Brain pericyte (primary cell): Measurements from ENCODE around the gene PRR23B.
"Not testable (repeated sequence)": the region's sequence is repeated elsewhere in the genome, so short reads cannot be mapped to it uniquely, and the experiment has no call there.

ENCODE experiments used
- DNase-seq: peaks from one replicate; pipeline ENCODE4 v3.0.0-alpha.2; 2012; ENCODE audit warnings: low read depth, low spot score

The PRR23B gene

DNA sequence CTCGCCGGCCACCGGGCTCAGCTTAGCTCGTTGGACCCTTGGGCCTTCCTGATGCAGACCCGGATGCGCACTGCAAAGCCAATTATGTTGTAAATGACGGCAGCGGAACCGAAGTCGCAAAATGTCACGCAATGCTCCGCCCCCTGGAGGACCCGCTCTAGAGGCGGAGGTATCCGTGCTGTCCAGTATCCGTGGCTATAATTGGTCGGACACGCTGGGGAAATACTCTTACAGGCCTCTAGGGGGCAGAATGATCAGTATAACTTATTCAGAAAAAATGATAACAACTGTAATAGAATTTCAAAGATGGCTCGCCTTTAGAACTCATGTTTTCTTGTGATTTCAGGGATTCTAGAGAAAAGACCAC lies at the start of gene PRR23B:
Gene PRR23B, minus strand, starts transcription at position 59 of the 367 bp plus-strand sequence. CDS start 265 bp downstream, outside the sequence.
- no peak for DNase-seq

GRCh38 chr3:139062918-139063317 lies 42.2 kb upstream of the PRR23B start:
- DNase-seq, result no peak

DNA sequence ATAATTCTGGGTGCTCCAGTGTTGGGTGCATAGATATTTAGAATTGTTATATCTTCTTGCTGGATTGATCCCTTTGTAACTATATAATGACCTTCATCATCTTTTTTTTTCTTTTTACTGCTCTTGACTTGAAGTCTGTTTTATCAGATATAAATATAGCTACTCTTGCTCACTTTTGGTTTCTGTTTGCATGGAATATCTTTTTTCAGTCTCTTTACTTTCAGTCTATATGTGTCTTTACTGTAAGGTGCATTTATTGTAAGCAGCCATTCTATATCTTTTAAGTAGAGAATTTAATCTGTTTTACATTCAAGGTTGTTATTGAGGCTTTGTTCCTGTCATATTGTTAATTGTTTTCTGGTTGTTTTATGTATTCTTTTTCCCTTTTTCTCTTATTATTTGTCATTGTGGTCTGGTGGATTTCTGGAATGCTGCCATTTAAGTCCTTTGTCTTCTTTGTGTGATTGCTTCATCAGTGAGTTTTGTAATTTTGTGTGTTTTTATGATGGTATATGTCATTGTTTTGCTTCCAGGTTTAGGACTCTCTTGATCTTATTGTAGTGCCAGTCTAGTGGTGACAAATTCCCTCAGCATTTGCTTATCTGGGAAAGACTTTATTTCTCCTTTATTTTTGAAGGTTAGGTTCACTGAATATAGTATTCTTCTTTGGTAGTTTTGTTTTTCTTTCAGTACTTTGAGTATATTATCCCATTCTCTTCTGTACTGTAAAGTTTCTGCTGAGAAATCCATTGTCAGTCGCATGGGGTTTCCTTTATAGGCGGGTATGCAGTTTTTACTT lies 32.3 kb upstream of the PRR23B start:
- no peak for DNase-seq

GRCh38 chr3:139044366-139045210 lies 23.9 kb upstream of the PRR23B start, which contains the start of gene PRR23C:
Gene PRR23C (minus strand): TSS chr3:139044892. CDS start chr3:139044620, 272 bp downstream.
- DNase-seq, result no peak

GRCh38 chr3:139043554-139044365 lies 23.0 kb upstream of the PRR23B start:
- no peak for DNase-seq

DNA sequence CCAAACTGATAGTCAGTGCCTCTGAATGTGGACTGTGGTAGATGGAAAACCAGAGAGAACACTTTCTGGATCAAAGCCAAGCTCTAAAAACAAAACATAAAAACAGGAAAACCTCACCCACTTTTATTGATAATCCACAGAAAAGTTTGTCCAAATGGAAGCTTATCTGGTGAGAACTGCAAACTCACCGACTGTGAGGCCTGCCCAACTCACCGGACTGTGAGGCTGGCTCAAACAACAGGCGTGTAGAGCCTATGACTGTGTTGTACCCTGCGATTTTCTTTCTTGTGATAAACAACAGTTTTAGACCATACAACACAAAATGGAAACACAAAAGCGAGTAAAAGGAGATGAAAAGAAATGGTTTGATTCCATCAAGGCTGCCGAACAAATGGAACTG lies 16.8 kb upstream of the PRR23B start:
- DNase-seq, result no peak

GRCh38 chr3:139032326-139033002 lies 11.7 kb upstream of the PRR23B start:
- no peak for DNase-seq

DNA sequence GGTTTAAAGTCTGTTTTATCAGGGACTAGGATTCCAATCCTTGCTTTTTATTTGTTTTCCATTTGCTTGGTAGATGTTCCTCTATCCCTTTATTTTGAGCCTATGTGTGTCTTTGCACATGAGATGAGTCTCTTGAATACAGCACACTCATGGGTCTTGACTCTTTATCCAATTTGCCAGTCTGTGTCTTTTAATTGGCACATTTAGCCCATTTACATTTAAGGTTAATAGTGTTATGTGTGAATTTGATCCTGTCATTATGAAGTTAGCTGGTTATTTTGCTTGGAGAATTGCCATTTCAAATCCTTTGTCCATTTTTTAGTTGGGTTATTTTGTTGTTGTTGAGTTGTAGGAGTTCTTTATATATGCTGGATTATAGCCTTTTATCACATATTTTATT lies 9.8 kb upstream of the PRR23B start:
- not testable (repeated sequence) for DNase-seq

DNA sequence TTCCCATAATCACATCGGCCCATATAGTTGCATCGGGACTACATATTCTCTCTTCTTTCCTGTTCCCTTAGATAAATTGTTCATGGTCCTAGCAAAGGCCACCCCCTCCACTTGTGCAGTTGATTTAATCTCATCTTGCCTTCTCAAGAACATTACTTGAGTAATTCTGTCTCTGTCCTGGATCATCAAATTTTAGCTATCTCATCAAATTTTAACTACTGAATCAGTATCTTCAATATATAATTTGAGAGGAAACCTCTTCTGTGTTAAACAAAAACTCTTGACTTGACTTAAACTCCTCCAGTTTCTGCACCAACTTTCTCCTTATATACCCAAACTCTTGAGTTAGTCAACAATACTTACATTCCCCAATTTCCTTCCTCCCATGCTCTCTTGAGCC lies 4.2 kb upstream of the PRR23B start:
- DNase-seq, result no peak

- no peak for DNase-seq
Measured at GRCh38 chr3:139020036-139020867, 474 bp downstream of the PRR23B start.

DNA sequence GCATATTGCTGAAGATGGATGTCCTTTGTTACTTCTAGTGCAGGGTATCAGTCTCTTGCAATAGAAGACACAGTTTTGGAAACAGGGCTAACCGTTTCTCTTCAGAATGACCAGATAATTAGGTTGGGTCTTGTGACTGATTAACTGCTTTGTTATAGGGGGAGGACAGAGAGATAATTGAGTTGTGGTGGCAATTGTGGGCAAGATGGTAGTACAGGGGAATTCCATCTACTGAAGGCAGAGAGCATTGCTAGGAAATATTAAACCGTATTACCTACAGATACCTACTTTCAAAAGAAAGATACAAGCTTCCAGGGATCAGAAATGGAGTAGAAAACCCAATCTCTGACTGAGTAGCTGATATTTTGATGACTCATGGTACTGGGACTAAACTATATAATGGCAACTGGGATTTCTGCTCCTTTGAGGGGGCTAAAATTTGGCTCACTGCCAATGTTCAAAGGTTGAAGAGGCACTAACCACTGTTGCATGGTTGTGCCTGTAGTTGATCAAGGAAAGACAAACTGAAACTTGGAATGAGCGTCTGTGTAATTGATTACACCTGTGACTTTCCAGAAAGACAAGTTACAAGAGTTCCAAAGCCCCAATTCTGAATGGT lies 4.2 kb downstream of the PRR23B start:
- DNase-seq, result no peak

GRCh38 chr3:139006051-139006716 lies 14.5 kb downstream of the PRR23B start, which contains the start of gene PRR23A:
Gene PRR23A (minus strand): TSS chr3:139006268. CDS start chr3:139006268, 0 bp downstream.
- no peak for DNase-seq

DNA sequence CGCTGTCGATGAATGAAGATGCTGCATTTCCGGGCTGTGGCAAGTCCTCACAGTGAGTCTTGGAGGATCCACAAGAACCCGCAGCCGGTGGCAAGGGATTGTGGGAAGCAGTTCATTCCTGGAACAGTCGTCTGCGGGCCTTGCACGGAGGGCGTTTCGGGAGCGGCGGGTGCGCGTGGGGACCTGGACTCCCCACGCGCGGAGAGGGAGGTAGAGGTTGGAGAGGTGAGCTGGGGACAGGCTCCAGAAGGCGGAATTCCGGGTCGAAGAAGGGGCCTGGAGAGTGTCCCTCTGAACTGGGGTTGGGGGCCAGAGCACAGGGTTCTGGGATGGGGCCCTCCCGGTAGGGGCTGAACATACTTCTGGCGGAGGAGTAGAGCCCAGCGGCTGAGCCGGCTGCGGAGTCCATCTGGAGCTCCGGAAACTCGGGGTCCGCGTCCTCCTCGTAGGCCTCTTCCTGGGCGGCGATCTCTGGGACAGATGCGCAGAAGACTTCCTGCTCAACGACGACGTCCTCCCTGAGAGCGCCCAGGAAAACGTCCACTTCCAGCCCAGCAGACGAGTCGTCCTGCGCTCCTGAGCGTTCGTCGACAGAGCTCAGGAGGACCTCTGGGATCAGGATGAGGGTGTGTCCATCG lies 15.3 kb downstream of the PRR23B start:
- DNase-seq, result no peak

GRCh38 chr3:138995706-138996105 lies 25.0 kb downstream of the PRR23B start:
- DNase-seq, result no peak

DNA sequence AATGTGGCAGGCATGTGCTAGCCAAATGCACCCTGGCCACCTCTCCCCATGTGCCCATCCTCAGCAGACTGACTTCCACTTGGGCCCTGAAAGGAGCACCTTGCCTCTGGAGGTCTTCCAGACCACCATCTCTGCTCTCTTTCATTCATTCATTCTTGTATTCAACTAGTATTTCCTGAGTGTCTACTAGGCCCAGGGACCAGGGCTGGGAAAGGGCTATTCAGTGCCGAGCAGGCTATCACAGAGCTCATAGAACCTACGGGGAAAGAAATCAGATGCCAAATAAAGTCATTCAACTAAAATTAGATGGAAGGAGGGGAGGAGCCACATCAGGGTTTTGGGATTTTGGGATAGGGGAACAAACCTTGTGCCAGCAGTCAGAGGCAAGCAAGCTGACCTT lies 33.5 kb downstream of the PRR23B start:
- DNase-seq, result no peak

DNA sequence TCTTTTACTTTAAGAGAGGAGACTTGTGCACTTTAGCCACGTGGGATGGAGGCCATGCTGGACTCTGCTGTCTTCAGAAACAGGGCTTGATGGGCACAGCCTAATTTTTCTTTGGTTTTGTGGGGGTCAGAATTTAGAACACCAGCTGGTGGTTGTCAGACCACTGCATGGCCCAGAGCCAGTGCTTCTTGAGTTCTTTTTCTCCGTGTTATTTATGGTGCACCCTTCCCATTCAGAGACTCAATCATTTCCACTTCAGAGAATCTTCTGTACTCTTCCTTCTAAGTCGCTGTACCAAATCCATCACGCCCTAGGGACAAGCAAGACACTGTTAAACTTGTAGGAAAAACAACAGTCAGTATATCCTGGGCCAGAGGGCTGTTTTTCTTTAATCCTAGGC lies 34.8 kb downstream of the PRR23B start:
- DNase-seq, result no peak

DNA sequence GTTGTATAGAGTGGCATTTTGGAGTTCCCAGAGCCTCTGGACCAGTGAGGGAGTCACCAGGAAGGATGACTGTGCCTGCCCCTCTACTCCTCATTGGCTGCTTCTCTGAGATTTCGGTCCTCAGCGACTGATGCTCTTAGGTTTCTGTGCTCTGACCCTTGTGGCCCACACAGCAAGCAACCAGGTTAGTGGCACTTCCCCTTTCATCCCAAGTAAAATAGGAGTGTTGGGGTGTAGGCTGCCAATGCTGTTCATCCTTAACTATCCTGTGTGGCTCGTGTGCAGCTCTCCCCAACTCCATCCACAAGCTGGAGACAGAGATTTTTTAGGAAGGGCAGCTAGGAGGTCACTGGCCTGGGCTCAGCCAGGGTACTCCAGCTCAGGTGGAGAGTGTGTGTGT lies 35.9 kb downstream of the PRR23B start:
- no peak for DNase-seq

DNA sequence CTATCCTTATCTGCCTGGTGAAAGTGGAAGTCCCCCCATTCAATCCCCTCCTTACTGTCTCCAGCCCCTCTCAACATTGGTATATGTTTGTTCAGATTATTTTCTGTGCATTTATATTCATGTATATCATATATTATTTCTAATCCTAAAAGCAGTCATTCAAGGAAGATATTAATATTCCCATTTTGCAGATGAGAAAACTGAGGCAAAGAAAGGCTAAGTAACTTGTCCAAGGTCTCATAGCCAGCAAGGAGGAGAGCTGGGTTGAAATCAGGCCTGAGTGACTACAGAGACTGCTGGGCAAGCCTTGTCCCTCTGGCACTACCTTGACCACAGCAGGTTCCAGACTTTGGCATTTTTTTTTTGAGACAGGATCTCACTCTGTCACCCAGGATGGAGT lies 44.7 kb downstream of the PRR23B start:
- no peak for DNase-seq

- DNase-seq, result no peak
Measured at GRCh38 chr3:138975351-138975750, 45.4 kb downstream of the PRR23B start.
